ENCODE measurements around the gene JUN. TPM values are rescaled to one million over a fixed set of nuclear protein-coding genes. Genes with fewer than 3 reads are reported as not detected.

Gene JUN
- total and polyA plus RNA-seq, 2 donors (not counting 1 experiment from before 2014, with no cell fraction given) = 94.4 to 4,074 TPM

DNA sequence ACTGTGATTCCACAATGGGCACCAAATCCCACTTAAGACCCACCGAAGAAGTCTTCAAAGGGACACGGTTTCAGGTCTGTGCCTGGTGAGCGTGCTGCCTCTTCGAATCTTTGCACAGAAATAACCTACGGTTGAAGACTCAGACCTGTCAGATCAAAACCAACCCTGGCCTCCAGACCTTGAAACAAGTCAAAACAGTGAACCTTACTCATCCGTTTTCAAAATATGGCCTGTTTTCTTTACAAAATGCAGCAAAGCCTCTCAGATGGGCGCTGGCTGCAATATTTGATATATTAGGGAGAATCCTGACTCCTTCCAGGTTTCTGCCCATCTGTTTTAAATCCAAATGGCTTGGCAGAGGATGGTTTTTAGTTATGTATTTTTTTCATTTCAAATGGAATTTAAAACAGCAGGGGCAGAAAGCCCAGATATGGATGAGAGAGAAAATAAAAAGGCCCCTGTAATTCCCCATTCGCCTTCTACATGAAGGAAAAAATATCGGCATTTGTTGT is 14.0 kb downstream of the JUN start:
- intact Hi-C loops (cut with micrococcal nuclease) = no loop called here

More for the DNA sequence above, 14.0 kb downstream of the JUN start:
- H4K20me1 ChIP-seq (ENCODE audit: control insufficient read depth, insufficient read depth, low read length, poor library complexity, severe bottlenecking) = no peaks in the 10 kb centered on the region
- H3K4me3 ChIP-seq (ENCODE audit: control extremely low read depth in 1 of 5, extremely low read depth in 1 of 5, insufficient read depth in 1 of 5, low read depth in 2 of 5, low read length in 4 of 5) = no peak overlapping the region
- no peak overlapping the region for H3K27ac Mint-ChIP-seq
- WGBS (ENCODE audit: insufficient coverage) = 81% methylated on average over 6 of the region's 9 CpGs
- no peak overlapping the region for H3K27ac ChIP-seq (ENCODE audit: low read length in 2 of 2)
- no peak overlapping the region for H3K4me3 Mint-ChIP-seq
- DNase-seq = no peak
- no peaks in the 10 kb centered on the region for H3K79me2 ChIP-seq (ENCODE audit: control insufficient read depth, insufficient read depth, low read length)
- no peak overlapping the region for H3K4me2 ChIP-seq (replicated peaks; ENCODE audit: low read depth, low read length, poor library complexity, severe bottlenecking)
- ChIA-PET POLR2A (no interaction called here), CTCF (interaction anchor here (1.0 kb wide), 1 partner anchor 18 kb away, joined by 3 read pairs; no protein-coding TSS in a partner anchor)
- H3K27me3 ChIP-seq (replicated peaks in 1 of 4; ENCODE audit: control extremely low read depth in 1 of 4, control insufficient read depth in 3 of 4, insufficient read depth in 4 of 4, low read length in 3 of 4) = peaks cover 0 to 5% (median 0%) of the 10 kb centered on the region in 4 experiments
- TF ChIP-seq, protein P1, sequence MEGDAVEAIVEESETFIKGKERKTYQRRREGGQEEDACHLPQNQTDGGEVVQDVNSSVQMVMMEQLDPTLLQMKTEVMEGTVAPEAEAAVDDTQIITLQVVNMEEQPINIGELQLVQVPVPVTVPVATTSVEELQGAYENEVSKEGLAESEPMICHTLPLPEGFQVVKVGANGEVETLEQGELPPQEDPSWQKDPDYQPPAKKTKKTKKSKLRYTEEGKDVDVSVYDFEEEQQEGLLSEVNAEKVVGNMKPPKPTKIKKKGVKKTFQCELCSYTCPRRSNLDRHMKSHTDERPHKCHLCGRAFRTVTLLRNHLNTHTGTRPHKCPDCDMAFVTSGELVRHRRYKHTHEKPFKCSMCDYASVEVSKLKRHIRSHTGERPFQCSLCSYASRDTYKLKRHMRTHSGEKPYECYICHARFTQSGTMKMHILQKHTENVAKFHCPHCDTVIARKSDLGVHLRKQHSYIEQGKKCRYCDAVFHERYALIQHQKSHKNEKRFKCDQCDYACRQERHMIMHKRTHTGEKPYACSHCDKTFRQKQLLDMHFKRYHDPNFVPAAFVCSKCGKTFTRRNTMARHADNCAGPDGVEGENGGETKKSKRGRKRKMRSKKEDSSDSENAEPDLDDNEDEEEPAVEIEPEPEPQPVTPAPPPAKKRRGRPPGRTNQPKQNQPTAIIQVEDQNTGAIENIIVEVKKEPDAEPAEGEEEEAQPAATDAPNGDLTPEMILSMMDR (IDR thresholded peaks at IDR 0.05) = no peak
- TF ChIP-seq EZH2 (IDR thresholded peaks at IDR 0.05; ENCODE audit: borderline replicate concordance, insufficient read depth, low read depth, low read length, poor library complexity, severe bottlenecking) = no peak
- no peak overlapping the region for H2AFZ ChIP-seq (ENCODE audit: insufficient read depth, low read depth, low read length, poor library complexity, severe bottlenecking)
- no peaks in the 10 kb centered on the region for H3K9me3 Mint-ChIP-seq (ENCODE audit: insufficient read depth)
- H3K9ac ChIP-seq (ENCODE audit: low read length) = no peak overlapping the region
- no peak for ATAC-seq (ENCODE audit: low read depth)
- H3K27me3 Mint-ChIP-seq = peaks cover 16% of the 10 kb centered on the region
- peaks cover 22% of the 10 kb centered on the region for H3K4me1 Mint-ChIP-seq
- H3K9me3 ChIP-seq (ENCODE audit: control extremely low read depth in 1 of 3, control insufficient read depth in 2 of 3, insufficient read depth in 1 of 3, low read length in 2 of 3) = peaks cover 0 to 5% (median 0%) of the 10 kb centered on the region in 3 donors
- H3K36me3 ChIP-seq (replicated peaks in 1 of 2; ENCODE audit: control extremely low read depth in 1 of 2, control insufficient read depth in 1 of 2, extremely low read depth in 1 of 2, insufficient read depth in 2 of 2, low read length in 1 of 2) = no peaks in the 10 kb centered on the region
- peaks cover 18 to 20% of the 10 kb centered on the region in 2 donors for H3K4me1 ChIP-seq (ENCODE audit: control insufficient read depth in 2 of 2, insufficient read depth in 2 of 2, low read length in 2 of 2)
